ENCODE measurements around the gene PDE3B. TPM values are rescaled to one million over a fixed set of nuclear protein-coding genes. Genes with fewer than 3 reads are reported as not detected.

The PDE3B gene
- total RNA-seq, 1 donor from 2014 or later = 34.3 TPM

GRCh38 chr11:14636119-14636518 is 7.5 kb upstream of the PDE3B start:
- H3K27ac ChIP-seq = no peak overlapping the region
- ATAC-seq (peak; percentile 53 to 64), DNase-seq (no peak)
- H3K4me3 ChIP-seq = no peak overlapping the region
- no peaks in the 10 kb centered on the region for H3K27me3 ChIP-seq (ENCODE audit: low read depth)
- H3K36me3 ChIP-seq = no peaks in the 10 kb centered on the region
- peaks cover 7% of the 10 kb centered on the region for H3K4me1 ChIP-seq
- intact Hi-C loops (cut with DNase I) = no loop called here
- no peak for TF ChIP-seq CTCF (IDR thresholded peaks at IDR 0.05)
- H3K9me3 ChIP-seq = no peaks in the 10 kb centered on the region

- Histone ChIP-seq H3K4me3 (no peak overlapping the region), H3K27me3 (ENCODE audit: low read depth) (no peaks in the 10 kb centered on the region), H3K27ac (no peak overlapping the region), H3K4me1 (peaks cover 20% of the 10 kb centered on the region), H3K36me3 (no peaks in the 10 kb centered on the region), H3K9me3 (no peaks in the 10 kb centered on the region)
- no peak for ATAC-seq
- TF ChIP-seq CTCF (IDR thresholded peaks at IDR 0.05) = no peak
- intact Hi-C loops (cut with DNase I) = no loop called here
- DNase-seq = no peak
Measured at GRCh38 chr11:14637868-14638409, 5.7 kb upstream of the PDE3B start.

GRCh38 chr11:14638561-14638960 is 5.0 kb upstream of the PDE3B start:
- peaks cover 23% of the 10 kb centered on the region for H3K4me1 ChIP-seq
- H3K4me3 ChIP-seq = no peak overlapping the region
- H3K36me3 ChIP-seq = no peaks in the 10 kb centered on the region
- no peak for TF ChIP-seq CTCF (IDR thresholded peaks at IDR 0.05)
- no peaks in the 10 kb centered on the region for H3K9me3 ChIP-seq
- ATAC-seq (no peak), DNase-seq (no peak)
- no peaks in the 10 kb centered on the region for H3K27me3 ChIP-seq (ENCODE audit: low read depth)
- H3K27ac ChIP-seq = no peak overlapping the region
- intact Hi-C loops (cut with DNase I) = no loop called here

DNA sequence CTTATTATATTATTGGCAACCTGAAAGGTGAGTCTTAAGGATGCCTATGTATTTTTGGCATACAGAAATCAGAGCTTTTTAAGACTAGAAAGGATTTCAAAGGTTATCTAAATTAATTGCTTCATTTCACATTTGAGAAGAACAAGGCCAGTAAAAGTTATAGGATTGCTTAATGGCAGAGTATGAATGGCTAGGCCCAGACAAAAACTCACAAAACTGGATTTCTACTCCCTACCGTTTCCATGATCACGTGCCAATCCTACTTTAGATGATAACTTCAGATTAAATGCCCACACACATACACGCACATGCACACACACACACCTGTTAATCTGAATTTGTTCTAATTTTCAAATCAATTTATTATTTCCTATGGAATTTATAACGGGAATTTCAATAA is 1.8 kb upstream of the PDE3B start:
- intact Hi-C loops (cut with DNase I) = no loop called here
- H3K36me3 ChIP-seq = no peaks in the 10 kb centered on the region
- no peak overlapping the region for H3K4me3 ChIP-seq
- TF ChIP-seq CTCF (IDR thresholded peaks at IDR 0.05) = no peak
- H3K27me3 ChIP-seq (ENCODE audit: low read depth) = no peaks in the 10 kb centered on the region
- ATAC-seq = no peak
- peaks cover 16% of the 10 kb centered on the region for H3K4me1 ChIP-seq
- no peak overlapping the region for H3K27ac ChIP-seq
- no peaks in the 10 kb centered on the region for H3K9me3 ChIP-seq
- DNase-seq = no peak

GRCh38 chr11:14642453-14642852 is 1.2 kb upstream of the PDE3B start:
- H3K4me1 ChIP-seq = peaks cover 16% of the 10 kb centered on the region
- H3K9me3 ChIP-seq = no peaks in the 10 kb centered on the region
- DNase-seq (no peak), ATAC-seq (no peak)
- TF ChIP-seq CTCF (IDR thresholded peaks at IDR 0.05) = no peak
- no peak overlapping the region for H3K27ac ChIP-seq
- no peaks in the 10 kb centered on the region for H3K27me3 ChIP-seq (ENCODE audit: low read depth)
- peak overlapping the region; percentile 91 for H3K4me3 ChIP-seq
- intact Hi-C loops (cut with DNase I) = no loop called here
- H3K36me3 ChIP-seq = no peaks in the 10 kb centered on the region

Data from lower lobe of right lung (tissue), 2 donors.